Activated CD4-positive, alpha-beta T cell treated with anti-CD3 and anti-CD28 coated beads, Interleukin-2, amount 10 ng/mL, durations not matched to agents 7 days and 5 days (primary cell): ENCODE data around the gene NBAS. TPM values are rescaled to one million over a fixed set of nuclear protein-coding genes. Genes with fewer than 3 reads are reported as not detected.

Experiments
- CTCF ChIA-PET: fragments of 350-600 bp; sonication (Branson Sonifier 250); formaldehyde crosslinking; loops from one replicate; lab custom pipeline; 2021; ENCODE audit warnings: antibody characterized with exemption; lab: Charles Lee
- POLR2A ChIA-PET: fragments of 350-600 bp; sonication (Branson Sonifier 250); formaldehyde crosslinking; loops from one replicate; lab custom pipeline; 2021; ENCODE audit warnings: antibody characterized with exemption; lab: Charles Lee
- DNase-seq: peaks from one replicate; pipeline ENCODE4 v3.0.0-alpha.2; 2020
- H3K27ac Mint-ChIP-seq: one replicate; pipeline ENCODE4 v1.8.0; 2021; ENCODE audit warnings: mild to moderate bottlenecking, moderate library complexity, mixed read lengths
- H3K27me3 Mint-ChIP-seq: one replicate; pipeline ENCODE4 v1.8.0; 2021; ENCODE audit warnings: mixed read lengths
- H3K36me3 Mint-ChIP-seq: one replicate; pipeline ENCODE4 v1.8.0; 2021; ENCODE audit warnings: low read depth, mixed read lengths
- H3K4me1 Mint-ChIP-seq: one replicate; pipeline ENCODE4 v1.8.0; 2021; ENCODE audit warnings: mixed read lengths
- H3K4me3 Mint-ChIP-seq: one replicate; pipeline ENCODE4 v1.8.0; 2021; ENCODE audit warnings: mild to moderate bottlenecking, moderate library complexity, mixed read lengths
- H3K9me3 Mint-ChIP-seq: one replicate; pipeline ENCODE4 v1.8.0; 2021; ENCODE audit warnings: mixed read lengths
- total RNA-seq, 2 experiments: library from RNA; stranded (reverse); gene quantifications; one replicate each; pipeline ENCODE4 v1.2.3, GENCODE V29; 2021

NBAS gene
- total RNA-seq, 2 experiments from 2014 or later = 33.0 to 36.5 TPM

DNA sequence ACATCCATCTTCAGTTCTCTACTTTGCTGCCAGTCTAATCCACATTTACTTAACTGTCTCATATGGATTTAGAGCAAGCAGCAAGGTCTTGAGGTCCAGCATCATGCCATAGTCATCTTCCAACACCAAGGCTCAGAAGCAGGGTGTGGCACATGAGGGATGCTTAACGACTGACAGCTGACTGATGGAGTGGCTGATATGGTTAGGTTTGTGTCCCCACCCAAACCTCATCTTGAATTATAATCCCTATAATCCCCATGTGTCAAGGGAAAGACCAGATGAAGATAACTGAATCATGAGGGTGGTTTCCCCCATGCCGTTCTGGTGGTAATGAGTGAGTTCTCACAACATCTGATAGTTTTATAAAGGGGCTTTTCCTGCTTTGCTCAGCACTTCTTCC, 257.3 kb downstream of the NBAS start:
- ChIA-PET POLR2A (no interaction called here), CTCF (no interaction called here)
- no peak overlapping the region for H3K27ac Mint-ChIP-seq
- peaks cover 7% of the 10 kb centered on the region for H3K9me3 Mint-ChIP-seq
- H3K36me3 Mint-ChIP-seq = peaks cover 62% of the 10 kb centered on the region
- peaks cover 29% of the 10 kb centered on the region for H3K4me1 Mint-ChIP-seq
- no peaks in the 10 kb centered on the region for H3K27me3 Mint-ChIP-seq
- H3K4me3 Mint-ChIP-seq = no peak overlapping the region
- no peak for DNase-seq

DNA sequence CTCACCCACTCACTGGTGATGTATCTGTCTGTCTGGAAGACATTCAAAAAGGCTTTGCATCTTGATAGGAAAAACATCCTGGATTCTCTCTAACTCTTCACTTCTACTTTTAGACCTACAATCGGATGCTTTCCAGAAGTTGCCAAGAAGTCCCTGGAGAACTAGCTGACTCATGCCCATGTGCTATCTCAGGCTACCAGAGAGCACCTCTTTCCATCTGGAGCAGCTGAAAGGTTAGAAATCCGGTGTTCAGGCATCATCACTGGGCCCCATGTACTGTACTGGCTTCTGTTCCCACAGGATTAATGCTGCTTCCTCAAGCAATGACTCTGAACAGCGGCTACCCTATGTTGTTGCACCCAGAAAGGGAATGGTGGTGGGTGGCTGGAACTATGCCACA, 259.0 kb downstream of the NBAS start:
- ChIA-PET POLR2A (no interaction called here), CTCF (no interaction called here)
- H3K9me3 Mint-ChIP-seq = peaks cover 7% of the 10 kb centered on the region
- H3K27me3 Mint-ChIP-seq = no peaks in the 10 kb centered on the region
- peaks cover 62% of the 10 kb centered on the region for H3K36me3 Mint-ChIP-seq
- peaks cover 31% of the 10 kb centered on the region for H3K4me1 Mint-ChIP-seq
- peak overlapping the region; percentile 31 for H3K27ac Mint-ChIP-seq
- no peak for DNase-seq
- H3K4me3 Mint-ChIP-seq = no peak overlapping the region

DNA sequence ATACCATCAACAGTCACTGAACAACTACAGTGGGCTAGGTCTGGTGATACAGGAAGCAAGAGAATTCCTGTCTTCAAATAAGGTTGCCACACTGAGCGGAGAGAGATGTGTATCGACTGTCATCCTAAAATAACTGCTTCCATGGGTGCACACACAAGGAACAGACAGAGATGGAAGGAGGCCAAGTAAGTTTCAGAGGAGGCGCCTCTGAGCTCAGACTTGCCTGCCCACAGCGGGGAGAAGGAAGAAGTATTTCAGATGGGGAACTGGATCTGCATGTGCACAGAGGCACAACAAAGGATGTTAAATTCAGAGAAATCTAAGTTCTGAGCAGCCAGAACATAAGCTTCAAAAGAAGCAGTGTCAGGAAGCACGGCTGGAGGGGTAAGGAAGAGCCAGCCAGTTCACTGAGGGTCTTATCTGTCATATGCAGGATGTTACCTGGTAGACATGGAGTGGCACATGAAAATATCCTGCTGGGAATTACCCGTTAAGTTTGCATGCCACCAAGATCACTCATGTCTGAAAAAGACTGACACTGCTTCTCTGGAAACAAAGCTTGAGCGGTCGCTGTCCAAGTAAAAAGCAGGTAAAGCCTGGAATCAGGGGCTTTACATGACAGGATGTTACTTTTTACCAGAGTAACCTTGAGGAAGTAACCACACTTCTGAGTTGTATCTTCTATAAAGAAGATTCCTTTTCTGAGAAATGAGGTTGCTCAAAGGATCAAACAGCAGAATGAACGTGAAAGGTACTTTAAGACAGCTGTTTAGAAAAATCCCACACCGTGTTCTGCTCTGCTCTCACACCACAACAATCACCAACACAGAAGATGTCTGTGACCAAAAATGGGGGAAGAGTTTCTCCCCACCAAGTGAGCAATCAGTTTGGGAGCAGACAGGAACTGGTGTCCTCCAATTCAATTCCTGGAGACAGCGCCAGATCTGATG, 260.2 kb downstream of the NBAS start:
- Mint-ChIP-seq H3K27me3 (no peaks in the 10 kb centered on the region), H3K9me3 (peaks cover 7% of the 10 kb centered on the region), H3K27ac (peak overlapping the region; percentile 72), H3K36me3 (peaks cover 62% of the 10 kb centered on the region), H3K4me3 (no peak overlapping the region), H3K4me1 (peaks cover 31% of the 10 kb centered on the region)
- no peak for DNase-seq
- ChIA-PET CTCF (interaction anchor here (0.7 to 1.3 kb wide), 2 partner anchors 9 to 14 kb away, joined by 3 read pairs; no protein-coding TSS in a partner anchor), POLR2A (interaction anchor here (0.6 kb wide), 1 partner anchor 118 kb away, joined by 6 read pairs; no protein-coding TSS in a partner anchor)

DNA sequence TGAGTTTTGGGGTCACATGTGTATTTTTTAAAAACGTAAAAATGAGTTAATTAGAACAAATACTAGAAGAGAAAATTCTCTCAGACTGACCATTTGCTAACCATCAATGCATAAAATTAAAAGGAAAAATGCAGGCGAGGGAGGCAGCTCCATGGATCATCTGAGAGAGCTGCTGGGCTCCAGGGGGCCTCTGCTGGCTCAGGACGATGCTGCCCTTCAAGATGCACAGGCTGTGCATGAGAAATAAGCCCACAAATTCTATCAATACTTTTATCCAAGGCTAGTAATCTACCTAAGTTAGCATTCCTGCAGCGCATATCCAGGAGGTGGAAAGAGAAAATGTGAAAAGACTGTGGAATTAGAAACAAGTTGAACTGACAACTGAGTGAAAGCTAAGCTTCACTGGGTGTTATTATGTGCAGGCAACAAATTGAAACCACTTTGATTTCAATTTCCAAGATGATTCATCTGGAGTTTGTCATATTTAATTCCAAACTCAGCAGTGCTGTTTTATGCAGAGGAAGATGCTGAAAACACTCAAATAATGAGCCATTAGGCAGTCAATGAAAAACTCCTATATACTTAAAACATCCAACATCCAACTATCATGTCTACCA, 261.1 kb downstream of the NBAS start:
- Mint-ChIP-seq H3K4me1 (peaks cover 31% of the 10 kb centered on the region), H3K27ac (no peak overlapping the region), H3K36me3 (peaks cover 57% of the 10 kb centered on the region), H3K27me3 (no peaks in the 10 kb centered on the region), H3K4me3 (no peak overlapping the region), H3K9me3 (peaks cover 6% of the 10 kb centered on the region)
- ChIA-PET POLR2A (no interaction called here), CTCF (interaction anchor here (1.3 kb wide), 1 partner anchor 14 kb away, joined by 3 read pairs; no protein-coding TSS in a partner anchor)
- no peak for DNase-seq

DNA sequence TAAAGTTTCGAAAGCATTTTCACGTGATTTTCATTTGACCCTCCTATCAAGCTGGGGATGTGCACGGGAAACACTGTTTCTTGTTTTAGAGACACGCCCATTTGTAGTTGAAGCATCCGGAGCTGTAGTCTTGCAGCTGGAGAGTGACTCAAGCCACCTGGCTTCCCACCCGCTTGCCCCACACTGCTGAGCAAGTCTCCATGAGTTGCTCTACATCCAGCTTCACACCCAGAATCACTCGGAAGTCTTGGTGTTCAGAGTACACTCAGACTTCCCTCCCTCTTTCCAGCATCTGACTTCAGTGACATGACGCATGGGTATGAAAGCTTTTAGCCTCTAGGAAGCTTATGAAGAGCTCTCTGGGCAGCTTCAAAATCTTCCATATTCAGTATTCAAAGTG, 262.4 kb downstream of the NBAS start:
- ChIA-PET POLR2A (no interaction called here), CTCF (interaction anchor here (1.1 kb wide), 2 partner anchors 19 to 32 kb away, joined by 3 read pairs; no protein-coding TSS in a partner anchor)

DNA sequence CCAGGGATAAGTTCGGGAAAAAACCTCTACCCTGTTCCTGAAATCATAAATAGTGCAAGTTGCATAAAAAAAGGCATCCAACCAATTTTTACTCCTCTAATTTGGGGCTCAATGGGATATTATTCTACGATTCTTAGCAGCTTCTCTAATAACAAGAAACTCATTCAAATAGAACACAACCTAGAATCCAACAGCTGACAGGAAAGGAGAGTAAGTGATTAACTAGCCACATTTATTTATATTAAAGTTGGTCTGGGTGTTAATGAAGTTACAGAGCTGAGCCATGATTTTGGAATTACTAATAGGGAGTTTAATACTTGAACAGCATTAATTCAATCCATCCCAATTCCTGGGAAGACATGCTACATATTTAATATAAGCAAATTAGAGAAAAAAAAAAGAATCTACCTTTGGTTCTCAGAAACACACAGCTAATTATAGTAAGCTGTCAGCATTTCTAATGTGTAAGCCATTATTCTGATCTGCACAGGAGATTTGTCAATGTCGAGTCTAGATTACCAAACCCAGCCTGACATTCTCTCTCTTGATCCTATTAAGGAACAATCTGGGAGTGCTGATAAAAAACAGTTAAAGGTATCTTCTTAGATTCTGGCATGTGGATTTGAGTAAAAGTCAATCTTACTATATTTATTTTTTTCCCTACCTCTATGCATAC, 267.7 kb downstream of the NBAS start:
- no peaks in the 10 kb centered on the region for H3K27me3 Mint-ChIP-seq
- peaks cover 29% of the 10 kb centered on the region for H3K36me3 Mint-ChIP-seq
- no peaks in the 10 kb centered on the region for H3K9me3 Mint-ChIP-seq
- POLR2A ChIA-PET = no interaction called here
- no peaks in the 10 kb centered on the region for H3K4me1 Mint-ChIP-seq
- no peak for DNase-seq
- H3K4me3 Mint-ChIP-seq = no peak overlapping the region
- CTCF ChIA-PET = no interaction called here
- no peak overlapping the region for H3K27ac Mint-ChIP-seq

More for the DNA sequence above, 262.4 kb downstream of the NBAS start:
- no peak overlapping the region for H3K4me3 Mint-ChIP-seq
- peaks cover 31% of the 10 kb centered on the region for H3K4me1 Mint-ChIP-seq
- no peak overlapping the region for H3K27ac Mint-ChIP-seq
- DNase-seq = no peak
- H3K36me3 Mint-ChIP-seq = peaks cover 46% of the 10 kb centered on the region
- no peaks in the 10 kb centered on the region for H3K27me3 Mint-ChIP-seq
- no peaks in the 10 kb centered on the region for H3K9me3 Mint-ChIP-seq

DNA sequence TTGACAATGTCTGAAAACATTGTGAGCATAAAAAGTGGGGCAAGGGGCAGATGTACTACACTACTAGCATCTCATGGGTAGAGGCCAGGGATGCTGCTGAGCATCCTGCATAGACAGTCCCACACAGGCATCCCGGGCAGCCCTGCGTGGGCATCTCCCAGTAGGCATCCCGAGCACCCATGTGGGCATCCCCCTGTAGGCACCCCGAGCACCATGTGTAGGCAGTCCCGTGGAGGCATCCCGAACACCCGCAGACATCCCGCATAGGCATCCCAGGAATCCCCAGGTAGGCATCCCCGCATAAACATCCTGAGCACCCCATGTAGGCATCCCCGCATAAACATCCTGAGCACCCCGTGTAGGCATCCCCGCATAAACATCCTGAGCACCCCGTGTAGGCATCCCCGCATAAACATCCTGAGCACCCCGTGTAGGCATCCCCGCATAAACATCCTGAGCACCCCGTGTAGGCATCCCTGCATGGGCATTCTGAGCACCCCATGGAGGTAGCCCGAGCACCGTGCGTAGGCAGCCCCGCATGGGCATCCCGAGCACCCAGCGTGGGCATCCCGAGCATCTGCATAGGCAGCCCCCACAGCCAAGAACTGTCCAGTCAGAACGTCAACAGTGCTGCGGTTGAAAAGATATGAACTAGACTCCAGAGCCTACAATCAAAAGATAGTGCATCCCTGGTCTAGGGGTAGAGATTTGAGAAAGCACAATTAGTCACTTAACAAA, 273.5 kb downstream of the NBAS start:
- Mint-ChIP-seq H3K27me3 (no peaks in the 10 kb centered on the region), H3K4me3 (no peak overlapping the region), H3K4me1 (no peaks in the 10 kb centered on the region), H3K9me3 (no peaks in the 10 kb centered on the region), H3K36me3 (peaks cover 36% of the 10 kb centered on the region), H3K27ac (no peak overlapping the region)
- no peak for DNase-seq
- ChIA-PET CTCF (no interaction called here), POLR2A (no interaction called here)

DNA sequence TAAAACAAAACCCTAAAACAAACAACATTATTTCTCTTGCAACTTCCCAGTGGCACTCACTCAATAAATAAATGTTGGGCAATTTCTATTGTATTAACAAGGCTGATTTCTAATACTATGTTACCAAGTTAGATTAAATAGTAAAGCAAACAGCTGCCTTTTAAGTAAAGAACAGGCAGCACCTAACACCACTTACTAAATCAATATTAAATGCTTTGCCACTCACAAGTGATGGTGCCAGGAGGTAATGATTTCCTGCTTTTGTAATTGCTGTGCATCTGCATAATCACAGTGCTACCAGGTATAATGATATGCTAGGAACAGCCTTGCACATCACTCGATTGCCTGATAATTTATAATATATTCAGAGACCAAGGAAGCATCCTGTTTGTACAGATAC, 276.5 kb downstream of the NBAS start:
- ChIA-PET CTCF (interaction anchor here (0.6 kb wide), 1 partner anchor 91 kb away, joined by 3 read pairs; no protein-coding TSS in a partner anchor), POLR2A (no interaction called here)
- H3K4me3 Mint-ChIP-seq = no peak overlapping the region
- no peaks in the 10 kb centered on the region for H3K27me3 Mint-ChIP-seq
- H3K36me3 Mint-ChIP-seq = peaks cover 34% of the 10 kb centered on the region
- H3K27ac Mint-ChIP-seq = no peak overlapping the region
- H3K4me1 Mint-ChIP-seq = no peaks in the 10 kb centered on the region
- H3K9me3 Mint-ChIP-seq = no peaks in the 10 kb centered on the region
- DNase-seq = no peak

DNA sequence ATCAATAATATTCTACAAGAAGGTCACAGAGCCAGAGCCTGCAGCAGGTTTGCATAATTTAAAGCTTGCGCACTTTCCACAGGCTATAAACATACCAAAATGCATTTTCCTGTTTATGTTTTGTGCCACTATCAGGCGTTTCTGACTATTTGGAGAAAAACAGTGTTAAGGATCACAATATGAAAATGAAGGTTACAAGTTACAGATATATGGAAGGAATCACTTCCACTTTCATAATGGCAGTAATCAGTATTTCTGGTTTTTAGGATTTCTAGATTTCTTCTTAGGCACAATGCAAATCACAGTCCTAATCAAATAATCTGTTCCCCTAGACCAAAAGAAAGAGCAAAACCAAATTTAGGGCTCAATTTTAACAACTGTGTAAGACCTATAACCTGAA, 279.5 kb downstream of the NBAS start:
- no peaks in the 10 kb centered on the region for H3K9me3 Mint-ChIP-seq
- H3K4me3 Mint-ChIP-seq = no peak overlapping the region
- POLR2A ChIA-PET = no interaction called here
- H3K27me3 Mint-ChIP-seq = no peaks in the 10 kb centered on the region
- no peak for DNase-seq
- H3K27ac Mint-ChIP-seq = no peak overlapping the region
- H3K36me3 Mint-ChIP-seq = peaks cover 34% of the 10 kb centered on the region
- CTCF ChIA-PET = no interaction called here
- no peaks in the 10 kb centered on the region for H3K4me1 Mint-ChIP-seq

DNA sequence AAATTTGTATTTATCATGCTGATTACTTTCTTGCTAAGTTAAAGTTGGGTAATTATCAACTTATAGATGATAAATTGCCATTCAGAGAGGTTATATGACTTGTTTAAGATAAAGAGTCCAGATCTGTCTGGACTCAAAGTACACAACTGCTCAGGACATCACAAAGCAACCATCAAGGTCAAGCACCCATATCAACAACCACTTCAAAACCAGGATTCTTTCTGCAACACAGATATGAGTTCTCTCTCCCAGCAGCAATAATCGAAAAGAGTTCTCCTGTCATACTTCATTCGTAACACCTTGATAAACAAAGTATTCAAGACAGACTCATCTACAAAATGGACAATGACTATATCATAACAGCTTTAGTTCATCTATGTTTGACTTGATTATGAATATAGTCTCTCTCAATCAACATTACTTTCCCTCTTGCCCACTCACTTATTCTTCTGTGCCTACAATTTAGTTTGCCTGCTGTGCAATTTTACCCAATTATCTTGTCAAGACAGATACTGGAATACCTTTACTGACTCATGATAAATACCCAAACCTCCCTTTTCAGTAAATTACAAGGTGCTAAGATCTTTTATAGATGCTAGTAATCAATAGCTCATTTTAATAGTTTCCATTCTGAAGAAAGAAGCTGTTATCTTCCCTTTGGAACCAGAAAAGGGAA, 281.8 kb downstream of the NBAS start:
- ChIA-PET CTCF (no interaction called here), POLR2A (no interaction called here)
- no peak for DNase-seq
- Mint-ChIP-seq H3K9me3 (no peaks in the 10 kb centered on the region), H3K4me3 (no peak overlapping the region), H3K27me3 (no peaks in the 10 kb centered on the region), H3K4me1 (no peaks in the 10 kb centered on the region), H3K36me3 (peaks cover 37% of the 10 kb centered on the region), H3K27ac (no peak overlapping the region)

DNA sequence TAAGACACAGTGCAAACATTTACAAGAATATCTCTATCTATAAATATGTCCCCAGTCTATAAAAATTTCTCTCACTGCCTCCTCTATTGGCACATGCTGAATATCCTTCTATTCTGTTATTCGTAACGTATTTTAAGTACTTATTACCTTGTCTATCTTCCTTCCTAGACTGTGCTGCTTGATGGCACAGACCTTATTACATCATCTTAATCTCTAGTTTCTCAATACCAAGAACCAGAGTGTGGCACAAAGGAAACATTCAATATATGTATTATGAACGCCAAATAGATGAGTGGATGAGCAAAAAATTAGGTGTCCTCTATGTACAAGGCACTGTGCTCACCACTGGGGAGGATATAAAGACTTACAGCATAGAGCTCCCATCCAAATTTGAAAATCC, 282.8 kb downstream of the NBAS start:
- H3K4me3 Mint-ChIP-seq = no peak overlapping the region
- DNase-seq = no peak
- H3K27me3 Mint-ChIP-seq = no peaks in the 10 kb centered on the region
- no peaks in the 10 kb centered on the region for H3K4me1 Mint-ChIP-seq
- H3K36me3 Mint-ChIP-seq = peaks cover 34% of the 10 kb centered on the region
- POLR2A ChIA-PET = no interaction called here
- no peak overlapping the region for H3K27ac Mint-ChIP-seq
- CTCF ChIA-PET = interaction anchor here (0.6 kb wide), 1 partner anchor 36 kb away, joined by 3 read pairs; no protein-coding TSS in a partner anchor
- H3K9me3 Mint-ChIP-seq = no peaks in the 10 kb centered on the region

DNA sequence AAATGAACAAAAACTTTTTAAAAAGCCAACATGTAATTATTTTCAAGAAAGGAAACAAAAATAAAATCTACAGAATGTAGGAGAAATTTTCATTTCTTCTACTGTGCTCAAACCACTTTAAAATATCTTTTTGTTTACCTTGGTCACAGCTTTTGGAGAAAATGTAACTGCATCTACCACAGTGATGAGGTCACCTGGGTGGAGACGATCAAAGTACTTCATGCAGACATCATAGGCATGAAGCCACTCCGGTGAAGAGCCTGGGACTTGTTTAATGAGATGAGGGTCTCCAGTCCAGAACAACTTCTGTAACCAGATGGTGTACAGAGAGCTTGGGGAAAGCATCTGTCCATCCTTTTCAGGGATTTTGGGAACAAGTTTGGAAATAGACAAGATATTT, 285.8 kb downstream of the NBAS start:
- Mint-ChIP-seq H3K4me3 (no peak overlapping the region), H3K9me3 (no peaks in the 10 kb centered on the region), H3K27me3 (no peaks in the 10 kb centered on the region), H3K36me3 (peaks cover 24% of the 10 kb centered on the region), H3K27ac (no peak overlapping the region), H3K4me1 (no peaks in the 10 kb centered on the region)
- no peak for DNase-seq
- ChIA-PET POLR2A (no interaction called here), CTCF (no interaction called here)
